Fibroblast of lung (primary cell): Measurements from ENCODE around the gene COA1. TPM values are rescaled to one million over a fixed set of nuclear protein-coding genes. Genes with fewer than 3 reads are reported as not detected.
"Not testable (repeated sequence)": the region's sequence is repeated elsewhere in the genome, so short reads cannot be mapped to it uniquely, and the experiment has no call there.

Experiments
- DNase-seq, 2 donors: peaks; one replicate each; pipeline versions ENCODE4 v3.0.0 to v3.0.0-alpha.2; 2010; ENCODE audit warnings: low read depth in 2 of 2
- H2AFZ ChIP-seq: 2 replicates; pipeline ENCODE4 v1.5.1; 2012; ENCODE audit warnings: low read length, control low read depth, inconsistent platforms
- H3K27ac ChIP-seq: 2 replicates; pipeline ENCODE4 v1.5.1; 2011; ENCODE audit warnings: low read length, control low read depth; ENCODE audit not compliant: insufficient read depth
- H3K27me3 ChIP-seq: 2 replicates; pipeline ENCODE4 v1.5.1; 2011; ENCODE audit warnings: mild to moderate bottlenecking, low read length; ENCODE audit not compliant: control insufficient read depth, insufficient read depth
- H3K36me3 ChIP-seq: 2 replicates; pipeline ENCODE4 v1.5.1; 2011; ENCODE audit warnings: low read length; ENCODE audit not compliant: control insufficient read depth, insufficient read depth
- H3K4me1 ChIP-seq: 2 replicates; pipeline ENCODE4 v1.5.1; 2011; ENCODE audit warnings: low read length; ENCODE audit not compliant: control insufficient read depth, insufficient read depth; ENCODE audit errors: extremely low read depth
- H3K4me2 ChIP-seq: 2 replicates; pipeline ENCODE4 v1.5.1; 2011; ENCODE audit warnings: low read length, control low read depth; ENCODE audit not compliant: insufficient read depth; ENCODE audit errors: extremely low read depth
- H3K4me3 ChIP-seq, 4 experiments: fragments of 200-600 bp in 1 of 4; sonication (generic) in 1 of 4; replicated peaks in 1 of 4; 2 replicates each; pipeline ENCODE4 v1.5.1; 2011 to 2016; ENCODE audit warnings: low read length in 4 of 4, low read depth in 3 of 4, mild to moderate bottlenecking in 3 of 4, control low read depth in 2 of 4, inconsistent platforms in 1 of 4, mixed read lengths in 1 of 4; ENCODE audit not compliant: insufficient read depth in 1 of 4; ENCODE audit errors: control extremely low read depth in 1 of 4
- H3K79me2 ChIP-seq: 2 replicates; pipeline ENCODE4 v1.5.1; 2012; ENCODE audit warnings: mild to moderate bottlenecking, low read length, inconsistent platforms; ENCODE audit not compliant: control insufficient read depth, insufficient read depth
- H3K9ac ChIP-seq: 2 replicates; pipeline ENCODE4 v1.5.1; 2011; ENCODE audit warnings: mild to moderate bottlenecking, low read length, control low read depth; ENCODE audit not compliant: insufficient read depth
- H3K9me3 ChIP-seq: 2 replicates; pipeline ENCODE4 v1.5.1; 2012; ENCODE audit warnings: low read depth, low read length; ENCODE audit not compliant: control insufficient read depth, insufficient read depth
- H4K20me1 ChIP-seq: 2 replicates; pipeline ENCODE4 v1.5.1; 2011; ENCODE audit warnings: low read length; ENCODE audit not compliant: control insufficient read depth, insufficient read depth; ENCODE audit errors: extremely low read depth
- EZH2 ChIP-seq: IDR thresholded peaks from 2 replicates; pipeline ENCODE4 v1.5.1; 2012; ENCODE audit warnings: low read length, control low read depth, mild to moderate bottlenecking; ENCODE audit errors: missing control alignments
- polyA plus RNA-seq, 2 donors: library from polyadenylated mRNA; depleted of rRNA in 1 of 2; stranded (reverse) in 1 of 2; unstranded in 1 of 2; fragments of >200 nt; gene quantifications; 2 replicates each; pipeline ENCODE4 v1.2.1, GENCODE V29; 2011 to 2012; ENCODE audit warnings: missing spikeins in 1 of 2
- total RNA-seq: library from RNA; depleted of rRNA; stranded (reverse); fragments of >200 nt; gene quantifications from 2 replicates; pipeline ENCODE4 v1.2.1, GENCODE V29; 2014
- TF ChIP-seq, protein P1 (sequence below), 2 donors: IDR thresholded peaks in 1 of 2; conservative IDR thresholded peaks in 1 of 2; 1 replicate in 1 of 2; 2 replicates in 1 of 2; pipeline ENCODE4 v1.5.1; 2011 to 2012; ENCODE audit warnings: low read length in 2 of 2, control low read depth in 1 of 2, inconsistent platforms in 1 of 2, low read depth in 1 of 2, mild to moderate bottlenecking in 1 of 2

Gene COA1
- total and polyA plus RNA-seq, 2 donors (not counting 1 experiment from before 2014, with no cell fraction given), result 28.8 to 39.6 TPM

DNA sequence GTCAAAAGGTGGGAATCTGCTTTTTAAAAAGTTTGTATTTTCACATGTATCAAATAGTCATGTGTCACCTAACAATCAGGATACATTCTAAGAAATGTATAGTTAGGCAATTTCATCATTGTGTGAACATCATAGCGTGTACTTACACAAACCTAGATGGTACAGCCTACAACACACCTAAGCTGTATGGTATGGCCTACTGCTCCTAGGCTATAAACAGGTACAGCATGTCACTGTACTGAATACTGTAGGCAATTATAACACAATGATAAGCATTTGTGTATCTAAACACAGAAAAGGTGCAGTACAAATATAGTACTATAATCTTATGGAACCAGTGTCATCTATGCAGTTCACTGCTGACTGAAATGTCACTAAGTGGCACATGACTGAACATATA, 17.8 kb downstream of the COA1 start:
- no peaks in the 10 kb centered on the region for H3K79me2 ChIP-seq
- no peak overlapping the region for H2AFZ ChIP-seq
- no peak overlapping the region for H3K4me3 ChIP-seq
- no peak for TF ChIP-seq EZH2
- TF ChIP-seq, protein P1, sequence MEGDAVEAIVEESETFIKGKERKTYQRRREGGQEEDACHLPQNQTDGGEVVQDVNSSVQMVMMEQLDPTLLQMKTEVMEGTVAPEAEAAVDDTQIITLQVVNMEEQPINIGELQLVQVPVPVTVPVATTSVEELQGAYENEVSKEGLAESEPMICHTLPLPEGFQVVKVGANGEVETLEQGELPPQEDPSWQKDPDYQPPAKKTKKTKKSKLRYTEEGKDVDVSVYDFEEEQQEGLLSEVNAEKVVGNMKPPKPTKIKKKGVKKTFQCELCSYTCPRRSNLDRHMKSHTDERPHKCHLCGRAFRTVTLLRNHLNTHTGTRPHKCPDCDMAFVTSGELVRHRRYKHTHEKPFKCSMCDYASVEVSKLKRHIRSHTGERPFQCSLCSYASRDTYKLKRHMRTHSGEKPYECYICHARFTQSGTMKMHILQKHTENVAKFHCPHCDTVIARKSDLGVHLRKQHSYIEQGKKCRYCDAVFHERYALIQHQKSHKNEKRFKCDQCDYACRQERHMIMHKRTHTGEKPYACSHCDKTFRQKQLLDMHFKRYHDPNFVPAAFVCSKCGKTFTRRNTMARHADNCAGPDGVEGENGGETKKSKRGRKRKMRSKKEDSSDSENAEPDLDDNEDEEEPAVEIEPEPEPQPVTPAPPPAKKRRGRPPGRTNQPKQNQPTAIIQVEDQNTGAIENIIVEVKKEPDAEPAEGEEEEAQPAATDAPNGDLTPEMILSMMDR (conservative IDR thresholded peaks at IDR 0.05 in 1 of 2, IDR thresholded peaks at IDR 0.05 in 1 of 2; ENCODE audit: low read depth in 1 of 2, low read length in 2 of 2), result no peak
- H3K27ac ChIP-seq, result no peak overlapping the region
- DNase-seq, result no peak
- H4K20me1 ChIP-seq, result no peaks in the 10 kb centered on the region
- H3K36me3 ChIP-seq, result no peaks in the 10 kb centered on the region
- no peak overlapping the region for H3K9ac ChIP-seq
- H3K27me3 ChIP-seq, result no peaks in the 10 kb centered on the region
- no peaks in the 10 kb centered on the region for H3K4me1 ChIP-seq
- H3K4me2 ChIP-seq, result no peak overlapping the region
- H3K9me3 ChIP-seq, result no peaks in the 10 kb centered on the region

DNA sequence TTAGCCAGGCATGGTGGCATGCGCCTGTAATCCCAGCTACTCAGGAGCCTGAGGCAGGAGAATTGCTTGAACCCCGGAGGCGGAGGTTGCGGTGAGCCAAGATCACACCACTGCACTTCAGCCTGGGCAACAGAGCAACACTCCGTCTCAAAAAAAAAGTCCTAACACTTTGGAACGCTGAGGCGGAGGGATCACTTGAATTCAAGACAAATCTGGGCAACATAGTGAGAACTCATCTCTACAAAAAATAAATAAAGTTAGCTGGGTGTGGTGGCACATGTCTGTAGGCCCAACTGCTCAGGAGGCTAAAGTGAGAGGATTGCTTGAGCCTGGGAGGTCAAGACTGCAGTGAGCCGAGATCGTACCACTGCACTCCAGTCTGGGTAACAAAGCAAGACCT, 21.3 kb downstream of the COA1 start:
- H3K4me2 ChIP-seq, H4K20me1 ChIP-seq, H3K79me2 ChIP-seq, H3K27me3 ChIP-seq, H3K36me3 ChIP-seq, H3K9ac ChIP-seq, H3K4me3 ChIP-seq, H3K9me3 ChIP-seq, H3K27ac ChIP-seq, H3K4me1 ChIP-seq, H2AFZ ChIP-seq, DNase-seq: not testable (repeated sequence)

DNA sequence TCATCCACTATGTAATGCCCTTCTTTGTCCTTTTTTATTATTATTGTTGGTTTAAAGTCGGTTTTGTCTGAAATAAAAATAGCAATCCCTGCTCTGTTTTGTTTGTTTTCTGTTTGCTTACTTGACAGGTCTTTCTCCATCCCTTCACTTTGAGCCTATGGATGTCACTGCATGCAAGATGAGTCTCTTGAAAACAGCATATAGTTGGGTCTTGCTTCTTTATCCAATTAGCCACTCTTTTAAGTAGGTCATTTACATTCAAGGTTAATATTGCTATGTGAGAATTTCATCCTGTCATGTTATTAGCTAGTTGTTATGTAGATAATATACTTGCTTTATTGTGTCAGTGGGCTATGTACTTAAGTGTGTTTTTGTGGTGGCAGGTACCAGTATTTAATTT, 25.8 kb downstream of the COA1 start:
- H3K4me2 ChIP-seq, result no peak overlapping the region
- no peak overlapping the region for H3K4me3 ChIP-seq
- H4K20me1 ChIP-seq, result no peaks in the 10 kb centered on the region
- H2AFZ ChIP-seq, result no peak overlapping the region
- H3K27ac ChIP-seq, result no peak overlapping the region
- H3K4me1 ChIP-seq, result peaks cover 4% of the 10 kb centered on the region
- H3K9me3 ChIP-seq, result no peaks in the 10 kb centered on the region
- no peak overlapping the region for H3K9ac ChIP-seq
- TF ChIP-seq, protein P1 (conservative IDR thresholded peaks at IDR 0.05 in 1 of 2, IDR thresholded peaks at IDR 0.05 in 1 of 2; ENCODE audit: low read depth in 1 of 2, low read length in 2 of 2), result no peak
- no peak for TF ChIP-seq EZH2
- DNase-seq, result no peak
- no peaks in the 10 kb centered on the region for H3K36me3 ChIP-seq
- peaks cover 3% of the 10 kb centered on the region for H3K79me2 ChIP-seq
- H3K27me3 ChIP-seq, result no peaks in the 10 kb centered on the region
